Stomach smooth muscle (tissue), 2 donors: Measurements from ENCODE around the gene PPM1F.
A peak's percentile ranks its signal among the peaks of the same experiment; 100 is the strongest.

Experiments used
- H3K27ac ChIP-seq: one replicate; pipeline ENCODE4 v1.7.0; 2013; ENCODE audit warnings: mild to moderate bottlenecking, low read length, inconsistent platforms
- H3K27me3 ChIP-seq, 2 donors: one replicate each; pipeline ENCODE4 v1.7.0; 2013; ENCODE audit warnings: low read length in 2 of 2; ENCODE audit not compliant: insufficient read depth in 2 of 2, control insufficient read depth in 1 of 2
- H3K36me3 ChIP-seq, 2 donors: one replicate each; pipeline ENCODE4 v1.7.0; 2013; ENCODE audit warnings: low read length in 2 of 2; ENCODE audit not compliant: control insufficient read depth in 2 of 2, insufficient read depth in 2 of 2
- H3K4me1 ChIP-seq: one replicate; pipeline ENCODE4 v1.7.0; 2013; ENCODE audit warnings: low read length; ENCODE audit not compliant: control insufficient read depth, insufficient read depth
- H3K4me3 ChIP-seq, 2 donors: one replicate each; pipeline ENCODE4 v1.7.0; 2013; ENCODE audit warnings: low read length in 2 of 2
- H3K9ac ChIP-seq, 2 donors: one replicate each; pipeline ENCODE4 v1.7.0; 2013; ENCODE audit warnings: low read length in 2 of 2, mild to moderate bottlenecking in 1 of 2
- H3K9me3 ChIP-seq, 2 donors: one replicate each; pipeline ENCODE4 v1.7.0; 2013; ENCODE audit warnings: low read length in 2 of 2; ENCODE audit not compliant: control insufficient read depth in 2 of 2
- donor health status: healthy.
- donor health status: Pancreatic carcinoma.

Gene PPM1F

GRCh38 chr22:21990445-21991303 is 38.0 kb upstream of the PPM1F start:
- Histone ChIP-seq H3K27me3 (peaks cover 3% of the 10 kb centered on the region in 2 donors), H3K9me3 (no peaks in the 10 kb centered on the region), H3K9ac (no peak overlapping the region), H3K4me3 (no peak overlapping the region), H3K36me3 (no peaks in the 10 kb centered on the region), H3K4me1 (no peaks in the 10 kb centered on the region), H3K27ac (no peak overlapping the region)

- Histone ChIP-seq H3K9ac (no peak overlapping the region), H3K36me3 (no peaks in the 10 kb centered on the region), H3K4me3 (no peak overlapping the region), H3K27me3 (peaks cover 3% of the 10 kb centered on the region in 2 donors), H3K9me3 (no peaks in the 10 kb centered on the region), H3K4me1 (no peaks in the 10 kb centered on the region), H3K27ac (no peak overlapping the region)
Measured at GRCh38 chr22:21989049-21989448, 36.4 kb upstream of the PPM1F start.

GRCh38 chr22:21985214-21985613 is 32.6 kb upstream of the PPM1F start:
- Histone ChIP-seq H3K36me3 (no peaks in the 10 kb centered on the region), H3K9me3 (no peaks in the 10 kb centered on the region), H3K4me3 (no peak overlapping the region), H3K27me3 (peaks cover 0 to 3% of the 10 kb centered on the region in 2 donors), H3K9ac (no peak overlapping the region), H3K27ac (no peak overlapping the region), H3K4me1 (peaks cover 15% of the 10 kb centered on the region)

- Histone ChIP-seq H3K27ac (no peak overlapping the region), H3K9me3 (no peaks in the 10 kb centered on the region), H3K4me1 (peaks cover 15% of the 10 kb centered on the region), H3K9ac (no peak overlapping the region), H3K36me3 (no peaks in the 10 kb centered on the region), H3K27me3 (peaks cover 0 to 2% of the 10 kb centered on the region in 2 donors), H3K4me3 (no peak overlapping the region)
Measured at GRCh38 chr22:21984793-21985192, 32.1 kb upstream of the PPM1F start.

- H3K27ac ChIP-seq: peak within 1 kb of the TSS; percentile 62
- peak within 1 kb of the TSS; percentile 89 to 96 for H3K4me3 ChIP-seq
- no peaks in the 10 kb centered on the region for H3K9me3 ChIP-seq
- H3K9ac ChIP-seq: peak within 1 kb of the TSS; percentile 92 to 95
- H3K27me3 ChIP-seq: no peaks in the 10 kb centered on the region
- peaks cover 15% of the 10 kb centered on the region for H3K4me1 ChIP-seq
- peaks cover 0 to 4% of the 10 kb centered on the region in 2 donors for H3K36me3 ChIP-seq
Measured at GRCh38 chr22:21982338-21982965, 29.8 kb upstream of the PPM1F start, which contains the start of gene TOP3B. Gene TOP3B (minus strand): TSS chr22:21982787. CDS start chr22:21975709, 7,078 bp downstream.

GRCh38 chr22:21981874-21982273 is 29.2 kb upstream of the PPM1F start:
- Histone ChIP-seq H3K9ac (peak overlapping the region; percentile 92 to 95), H3K9me3 (no peaks in the 10 kb centered on the region), H3K4me3 (peak overlapping the region; percentile 89 to 96), H3K27me3 (no peaks in the 10 kb centered on the region), H3K27ac (peak overlapping the region; percentile 62), H3K4me1 (peaks cover 15% of the 10 kb centered on the region), H3K36me3 (peaks cover 0 to 4% of the 10 kb centered on the region in 2 donors)

GRCh38 chr22:21980547-21980946 is 27.9 kb upstream of the PPM1F start:
- peaks cover 0 to 4% of the 10 kb centered on the region in 2 donors for H3K36me3 ChIP-seq
- no peaks in the 10 kb centered on the region for H3K9me3 ChIP-seq
- peaks cover 15% of the 10 kb centered on the region for H3K4me1 ChIP-seq
- H3K27me3 ChIP-seq: no peaks in the 10 kb centered on the region
- no peak overlapping the region for H3K27ac ChIP-seq
- no peak overlapping the region for H3K9ac ChIP-seq
- H3K4me3 ChIP-seq: no peak overlapping the region

- Histone ChIP-seq H3K27ac (no peak overlapping the region), H3K4me1 (peaks cover 15% of the 10 kb centered on the region), H3K4me3 (no peak overlapping the region), H3K9me3 (no peaks in the 10 kb centered on the region), H3K27me3 (no peaks in the 10 kb centered on the region), H3K36me3 (peaks cover 14 to 21% of the 10 kb centered on the region in 2 donors), H3K9ac (no peak overlapping the region)
Measured at GRCh38 chr22:21978564-21979386, 26.1 kb upstream of the PPM1F start.

- H3K4me3 ChIP-seq: no peak overlapping the region
Measured at GRCh38 chr22:21977814-21978213, 25.2 kb upstream of the PPM1F start.

GRCh38 chr22:21975854-21976345 is 23.3 kb upstream of the PPM1F start:
- no peak overlapping the region for H3K27ac ChIP-seq
- no peaks in the 10 kb centered on the region for H3K9me3 ChIP-seq
- peaks cover 34 to 40% of the 10 kb centered on the region in 2 donors for H3K36me3 ChIP-seq
- H3K27me3 ChIP-seq: no peaks in the 10 kb centered on the region
- H3K4me1 ChIP-seq: peaks cover 2% of the 10 kb centered on the region
- H3K9ac ChIP-seq: no peak overlapping the region
- H3K4me3 ChIP-seq: no peak overlapping the region

More at GRCh38 chr22:21977814-21978213, 25.2 kb upstream of the PPM1F start:
- no peak overlapping the region for H3K27ac ChIP-seq
- H3K27me3 ChIP-seq: no peaks in the 10 kb centered on the region
- peaks cover 15% of the 10 kb centered on the region for H3K4me1 ChIP-seq
- peaks cover 19 to 28% of the 10 kb centered on the region in 2 donors for H3K36me3 ChIP-seq
- H3K9ac ChIP-seq: no peak overlapping the region
- H3K9me3 ChIP-seq: no peaks in the 10 kb centered on the region
